ENCODE results near the gene TTLL6.

DNA sequence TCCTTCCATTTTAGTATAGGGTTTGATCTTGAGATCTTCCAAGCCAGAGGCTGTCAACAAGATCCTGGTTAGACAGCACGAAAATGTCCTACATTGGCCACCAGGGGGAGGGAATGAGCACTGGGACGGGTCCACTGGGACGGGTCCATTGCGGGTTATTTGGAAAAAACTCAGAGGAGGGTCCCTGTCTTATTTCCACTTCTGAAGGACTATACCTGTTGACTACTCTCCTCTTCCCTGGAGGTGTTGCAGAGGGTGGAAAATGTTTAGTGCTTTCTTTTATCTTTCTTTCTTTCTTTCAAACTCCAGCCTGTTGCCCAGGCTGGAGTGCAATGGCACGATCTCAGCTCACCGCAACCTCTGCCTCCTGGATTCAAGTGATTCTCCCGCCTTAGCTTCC lies 2.5 kb downstream of the TTLL6 start:
- TF ChIP-seq, protein P1, sequence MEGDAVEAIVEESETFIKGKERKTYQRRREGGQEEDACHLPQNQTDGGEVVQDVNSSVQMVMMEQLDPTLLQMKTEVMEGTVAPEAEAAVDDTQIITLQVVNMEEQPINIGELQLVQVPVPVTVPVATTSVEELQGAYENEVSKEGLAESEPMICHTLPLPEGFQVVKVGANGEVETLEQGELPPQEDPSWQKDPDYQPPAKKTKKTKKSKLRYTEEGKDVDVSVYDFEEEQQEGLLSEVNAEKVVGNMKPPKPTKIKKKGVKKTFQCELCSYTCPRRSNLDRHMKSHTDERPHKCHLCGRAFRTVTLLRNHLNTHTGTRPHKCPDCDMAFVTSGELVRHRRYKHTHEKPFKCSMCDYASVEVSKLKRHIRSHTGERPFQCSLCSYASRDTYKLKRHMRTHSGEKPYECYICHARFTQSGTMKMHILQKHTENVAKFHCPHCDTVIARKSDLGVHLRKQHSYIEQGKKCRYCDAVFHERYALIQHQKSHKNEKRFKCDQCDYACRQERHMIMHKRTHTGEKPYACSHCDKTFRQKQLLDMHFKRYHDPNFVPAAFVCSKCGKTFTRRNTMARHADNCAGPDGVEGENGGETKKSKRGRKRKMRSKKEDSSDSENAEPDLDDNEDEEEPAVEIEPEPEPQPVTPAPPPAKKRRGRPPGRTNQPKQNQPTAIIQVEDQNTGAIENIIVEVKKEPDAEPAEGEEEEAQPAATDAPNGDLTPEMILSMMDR (conservative IDR thresholded peaks at IDR 0.05; ENCODE audit: low read depth, low read length), result peak; percentile 93
- TF ChIP-seq EZH2 (IDR thresholded peaks at IDR 0.05; ENCODE audit: low read length, unreplicated experiment) (no peak), EZH2phosphoT487 (IDR thresholded peaks at IDR 0.05; ENCODE audit: borderline replicate concordance, low read length) (no peak)
